GM21360 (cell line): Measurements from ENCODE around the gene NHS.
A peak's percentile ranks its signal among the peaks of the same experiment; 100 is the strongest.
"Not testable (repeated sequence)": the region's sequence is repeated elsewhere in the genome, so short reads cannot be mapped to it uniquely, and the experiment has no call there.

Source experiments
- ATAC-seq: cut with Tn5 transposase; IDR thresholded peaks from one replicate; pipeline ENCODE4 v1.9.1; 2021; ENCODE audit warnings: mild to moderate bottlenecking, moderate library complexity; ENCODE audit not compliant: unreplicated experiment

Gene NHS

DNA sequence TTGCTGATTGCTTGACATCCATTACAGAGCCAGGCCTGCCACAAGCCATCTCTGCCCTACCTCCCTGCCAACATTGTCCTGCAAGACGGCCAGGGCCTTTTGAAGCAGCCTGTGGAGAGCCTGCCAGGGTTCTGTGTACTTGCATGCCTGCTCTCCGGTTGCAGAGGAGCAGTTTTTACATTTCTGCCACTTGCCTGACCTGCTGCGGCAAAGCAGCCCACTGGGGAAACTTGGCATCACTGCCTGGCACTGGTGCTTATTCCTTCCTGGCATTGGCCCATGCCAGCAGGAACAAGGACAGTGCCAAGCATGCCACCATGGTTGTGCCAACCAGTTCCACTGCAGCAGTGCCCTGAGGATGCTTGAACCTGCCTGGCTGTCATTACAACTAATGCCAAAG is 167.1 kb downstream of the NHS start:
- no peak for ATAC-seq

DNA sequence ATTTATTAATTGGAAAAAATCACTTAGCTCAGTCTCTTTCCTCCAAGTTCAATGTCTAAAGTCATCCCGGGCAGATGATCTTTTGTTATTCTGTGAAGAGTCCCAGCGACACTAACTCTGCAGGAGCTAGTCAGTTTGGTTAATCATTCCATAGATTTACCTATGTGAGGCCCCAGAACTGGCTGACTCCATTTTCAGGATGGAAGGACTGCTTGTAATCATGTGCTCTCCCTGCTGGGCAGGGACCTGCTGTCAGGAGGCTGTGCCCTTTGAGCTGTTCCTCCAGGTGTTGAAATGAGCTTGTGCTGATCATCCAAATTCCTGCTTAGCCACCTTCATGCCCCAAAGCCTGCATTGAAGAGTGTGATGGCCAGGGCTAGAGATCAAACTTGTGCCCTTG is 169.8 kb downstream of the NHS start:
- no peak for ATAC-seq

DNA sequence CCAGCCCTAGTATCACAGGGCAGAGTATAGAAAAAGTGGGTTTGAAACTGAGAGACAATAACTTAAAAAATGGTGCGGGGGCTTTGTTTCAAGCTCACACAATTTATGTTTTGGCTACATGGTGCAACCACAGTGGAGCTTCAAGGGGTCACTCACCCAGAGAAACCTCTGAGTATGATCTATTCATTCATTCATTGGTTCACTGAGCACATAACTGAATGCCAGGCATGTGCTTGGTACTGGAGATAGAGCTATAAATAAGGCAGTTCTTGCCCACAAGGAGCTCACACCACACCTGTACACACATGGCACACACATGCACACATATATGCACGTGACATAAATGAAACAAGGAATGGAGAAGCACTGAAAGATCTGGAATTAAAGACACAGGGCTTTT is 171.4 kb downstream of the NHS start:
- no peak for ATAC-seq

DNA sequence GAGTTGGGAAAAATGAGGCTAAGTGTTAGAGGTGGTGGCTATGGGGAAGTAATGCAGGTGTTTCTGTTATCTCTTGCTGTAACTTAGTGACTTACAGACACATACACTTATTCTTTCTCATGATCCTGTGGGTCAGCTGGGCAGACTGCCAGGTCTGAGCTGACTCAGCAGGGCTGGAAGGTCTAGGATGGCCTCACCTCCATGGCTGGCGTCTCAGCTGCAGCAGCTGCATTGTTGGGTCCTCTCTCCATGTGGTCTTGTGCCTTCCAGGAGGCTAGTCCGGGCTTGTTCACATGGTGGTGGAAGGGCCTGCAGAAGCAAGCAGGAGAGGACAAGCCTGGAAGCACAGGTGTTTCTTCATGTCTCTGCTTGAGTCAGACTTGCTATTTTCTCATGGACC is 172.7 kb downstream of the NHS start:
- peak; percentile 66 for ATAC-seq

DNA sequence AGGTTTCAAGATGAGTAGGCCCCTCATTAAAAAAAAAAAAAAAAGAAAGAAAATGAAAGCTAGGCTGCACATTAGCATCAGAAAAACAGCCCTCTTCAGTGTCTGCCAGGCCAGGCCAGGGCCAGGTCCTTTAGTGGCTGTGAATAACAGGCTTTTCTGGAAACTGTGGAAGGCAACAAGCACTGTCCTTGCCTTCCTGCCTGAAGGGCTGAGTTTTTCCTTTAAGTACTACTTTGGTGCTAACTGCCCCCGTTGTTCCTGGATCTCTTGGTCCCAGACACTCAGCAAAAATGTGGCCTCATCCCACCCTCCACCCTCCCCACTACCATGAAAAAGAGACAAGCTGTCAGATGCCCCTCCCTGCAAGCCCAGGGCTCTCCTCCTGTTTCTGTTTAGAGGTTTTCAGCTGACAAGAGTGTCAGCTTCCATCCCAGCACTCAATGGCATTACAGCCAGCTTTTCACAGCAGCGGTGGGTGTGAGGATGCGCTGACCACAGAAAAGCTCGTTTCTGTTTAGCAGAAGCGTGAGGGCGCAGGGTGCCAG is 174.2 kb downstream of the NHS start:
- ATAC-seq: no peak

DNA sequence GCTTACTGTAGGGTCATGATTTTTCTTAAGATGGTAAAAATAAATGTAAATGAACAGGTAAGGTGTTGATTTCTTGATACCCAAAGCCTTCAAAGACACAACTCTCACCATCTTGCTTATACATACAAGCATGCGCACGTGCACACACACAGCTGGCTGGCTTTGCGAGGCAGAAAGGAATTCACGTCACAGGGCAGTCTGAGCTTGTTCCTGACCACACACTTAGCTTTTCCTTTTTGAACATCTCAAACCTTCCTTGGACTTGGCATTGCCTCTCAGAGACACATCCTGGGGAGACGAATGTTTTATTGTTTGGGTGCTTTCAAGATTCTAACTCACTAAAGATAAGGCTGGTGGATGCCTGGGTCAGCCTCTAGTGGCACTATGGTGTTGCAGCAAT is 175.0 kb downstream of the NHS start:
- no peak for ATAC-seq

DNA sequence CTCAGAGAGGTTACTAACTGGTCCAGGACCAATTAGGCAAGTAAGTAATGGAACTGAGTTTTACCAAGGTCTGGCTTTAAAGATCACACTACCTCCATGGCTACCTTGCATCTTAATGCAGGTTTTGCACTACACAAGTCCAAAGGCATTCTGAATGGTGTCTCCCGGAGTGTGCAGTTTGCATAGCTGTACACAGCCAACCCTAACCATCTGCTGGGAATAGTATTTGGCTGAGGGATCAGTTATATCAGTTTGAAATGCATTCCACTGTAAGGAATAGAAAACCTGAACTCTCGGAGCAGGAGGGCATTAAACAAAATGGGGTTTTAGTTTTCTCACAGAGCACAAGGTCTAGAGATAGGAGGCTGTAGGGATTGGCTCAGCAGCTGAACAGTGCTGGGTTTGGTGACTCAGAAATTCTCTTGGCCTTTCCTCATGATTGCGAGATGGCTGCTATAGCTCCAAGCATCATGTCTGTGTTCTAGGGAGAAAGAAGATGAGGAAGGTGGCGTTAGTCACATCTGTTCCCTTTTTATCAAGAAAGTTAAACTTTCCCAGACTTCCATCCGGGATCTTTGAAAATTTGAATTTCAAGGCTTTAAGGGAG is 177.1 kb downstream of the NHS start:
- ATAC-seq: no peak

DNA sequence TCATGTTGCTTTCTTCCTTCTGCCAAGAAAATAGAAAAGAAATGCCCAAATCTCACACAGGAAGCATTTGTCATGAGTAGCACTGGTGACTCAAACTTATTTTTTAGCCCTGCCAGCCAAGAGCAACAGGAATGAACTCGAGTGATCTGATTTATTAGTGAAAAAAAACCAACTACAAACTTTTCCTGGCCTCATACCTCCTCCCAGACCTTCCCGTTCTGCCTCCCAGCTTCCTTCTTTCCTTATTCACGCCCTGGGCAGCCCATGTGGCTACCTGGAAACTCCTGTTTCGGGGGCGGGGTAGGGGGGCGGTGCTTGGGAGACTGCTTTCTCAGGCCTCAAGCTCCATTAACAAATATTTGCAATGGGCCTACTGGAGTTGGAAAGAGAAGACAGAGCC is 178.5 kb downstream of the NHS start:
- no peak for ATAC-seq

DNA sequence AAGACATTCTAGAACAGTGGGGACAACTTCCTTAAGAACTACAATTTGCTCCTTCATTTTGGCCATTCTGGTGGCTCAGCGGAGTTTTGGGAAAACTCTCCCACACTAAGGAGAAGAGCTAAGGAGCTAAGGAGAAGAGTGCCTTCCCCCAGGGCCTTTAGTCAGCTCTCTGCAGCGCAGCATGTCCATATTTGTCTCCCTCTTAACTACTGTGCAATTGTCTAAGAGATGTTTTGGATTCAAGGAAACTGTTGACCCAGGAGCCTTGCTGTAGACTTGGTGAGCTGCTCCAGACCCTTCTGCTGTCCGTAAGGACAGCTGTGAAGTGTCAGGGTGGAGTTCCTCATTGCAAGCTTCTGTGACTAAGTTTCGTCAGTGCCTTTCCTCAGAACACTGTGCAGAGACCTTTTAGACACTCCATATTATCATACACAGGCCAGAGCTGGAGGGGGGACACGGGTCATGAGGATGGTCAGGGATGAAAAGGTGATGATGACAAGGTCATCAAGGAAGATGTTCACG is 179.0 kb downstream of the NHS start:
- no peak for ATAC-seq

DNA sequence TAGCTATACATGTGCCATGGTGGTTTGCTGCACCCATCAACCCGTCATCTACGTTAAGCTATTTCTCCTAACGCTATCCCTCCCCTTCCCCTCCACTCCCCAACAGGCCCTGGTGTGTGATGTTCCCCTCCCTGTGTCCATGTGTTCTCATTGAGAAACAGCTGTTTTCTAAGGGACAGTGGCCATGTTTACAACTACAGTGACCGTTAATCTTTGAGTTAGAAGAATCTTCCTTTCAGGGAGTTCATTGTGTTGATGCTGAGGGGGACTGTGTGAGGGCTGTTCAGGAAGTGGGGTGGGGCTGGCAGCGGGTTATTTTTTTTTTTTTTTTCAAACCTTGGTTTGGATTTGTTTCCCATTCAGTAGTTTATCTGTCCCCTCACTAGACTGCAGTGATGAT is 179.9 kb downstream of the NHS start:
- no peak for ATAC-seq

DNA sequence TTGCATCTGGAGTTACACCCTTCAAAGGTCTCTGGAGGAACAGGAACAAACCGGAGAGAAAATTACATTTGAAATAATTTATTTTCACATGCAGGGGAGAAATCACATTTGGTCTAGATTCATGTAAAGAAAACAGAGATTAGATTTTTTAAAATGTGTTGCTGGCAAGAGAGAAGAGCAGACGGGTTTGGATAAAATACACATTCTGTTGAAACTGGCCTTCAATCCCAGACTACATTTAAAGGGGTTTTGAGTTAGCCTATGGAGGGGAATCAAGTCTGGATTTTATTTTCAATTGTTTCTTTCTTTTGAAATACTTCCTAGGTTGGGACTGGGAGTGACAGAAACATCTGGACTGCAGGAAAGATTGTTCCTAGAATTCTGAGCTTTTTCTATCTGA is 180.8 kb downstream of the NHS start:
- no peak for ATAC-seq

DNA sequence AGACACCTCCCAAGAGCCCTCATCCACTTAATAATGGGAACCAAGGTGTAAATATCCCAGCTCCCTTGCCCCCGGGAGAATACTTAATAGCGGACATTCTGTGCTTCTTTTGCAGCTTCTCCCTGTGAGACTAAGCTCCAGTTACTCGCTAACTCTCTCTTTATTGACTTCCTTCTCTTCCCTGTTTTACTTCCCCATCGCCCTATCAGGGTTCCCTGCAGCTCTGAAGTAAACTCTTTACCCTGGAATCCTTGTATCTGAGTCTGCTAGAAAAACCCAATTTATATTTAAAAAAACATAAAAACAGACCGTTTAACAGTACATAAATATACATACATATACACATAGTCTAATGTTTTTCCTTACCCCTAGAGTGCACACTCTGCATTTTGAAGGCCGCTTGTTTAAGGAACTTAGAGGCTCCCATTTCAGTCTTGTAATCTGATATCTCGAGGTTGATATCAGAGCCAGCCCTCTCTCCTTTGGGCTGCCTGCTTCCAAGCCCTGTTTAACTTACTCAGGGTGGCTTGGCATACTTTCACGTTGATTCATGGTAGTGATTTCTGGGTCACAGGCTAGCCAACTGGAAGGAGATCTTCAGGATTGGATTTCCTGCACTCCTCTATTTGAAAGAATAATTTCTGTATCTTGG is 184.9 kb downstream of the NHS start:
- no peak for ATAC-seq

DNA sequence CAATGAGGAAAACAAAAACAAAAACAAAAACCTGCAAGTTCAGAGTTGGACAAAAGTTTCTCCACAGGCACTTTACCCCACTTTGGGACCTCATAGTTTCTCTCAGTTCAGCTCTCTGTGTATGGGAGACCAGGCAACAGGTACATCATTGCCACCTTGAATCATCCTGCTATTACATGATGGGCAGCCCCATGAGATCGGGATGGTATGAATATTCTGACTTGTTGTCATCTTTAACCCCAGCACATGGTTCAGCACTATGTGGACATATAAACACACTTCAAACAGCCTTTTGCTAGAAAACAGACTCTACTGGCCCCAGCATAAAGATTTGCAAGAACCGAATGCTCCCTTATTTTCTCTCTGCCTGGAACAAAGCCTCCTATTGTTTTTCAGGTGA is 185.4 kb downstream of the NHS start:
- ATAC-seq: no peak

DNA sequence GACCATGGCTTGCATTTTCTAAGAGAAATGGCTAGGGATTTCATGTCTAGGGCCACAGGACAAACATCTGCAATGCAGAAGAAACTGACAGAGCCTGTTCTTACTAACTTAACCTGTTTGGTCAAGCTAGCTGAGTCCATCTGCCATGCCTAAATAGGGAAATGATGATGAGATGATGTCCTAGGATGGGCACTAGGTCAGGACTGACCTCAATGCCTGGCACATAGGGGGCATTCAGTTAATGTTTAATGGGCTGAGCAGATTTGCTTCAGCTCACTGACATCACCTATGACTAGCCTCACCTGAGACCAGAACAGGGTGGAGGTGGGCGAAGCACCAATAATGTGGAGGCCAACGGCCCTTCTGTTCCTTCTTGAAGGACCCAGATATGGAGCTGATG is 188.1 kb downstream of the NHS start:
- ATAC-seq: no peak

DNA sequence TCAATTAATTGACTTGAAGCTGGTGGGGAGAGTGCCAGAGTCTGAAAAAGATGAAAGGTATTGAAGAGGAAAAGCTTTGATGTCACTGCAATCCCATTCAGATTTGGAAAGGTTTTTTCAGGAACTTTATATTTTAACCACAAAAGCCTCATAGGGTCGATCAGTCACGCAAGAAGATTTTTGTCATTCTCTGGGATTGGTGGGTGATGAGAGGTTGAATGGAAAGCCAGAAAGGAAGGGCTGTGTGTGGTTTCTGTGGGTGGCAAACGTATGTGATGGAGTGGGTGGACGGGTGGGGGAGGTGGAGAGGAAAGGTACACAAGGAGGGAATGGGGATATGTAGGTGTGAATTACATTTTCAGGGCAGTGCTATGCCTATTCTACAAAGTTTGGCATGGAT is 188.5 kb downstream of the NHS start:
- ATAC-seq: no peak

DNA sequence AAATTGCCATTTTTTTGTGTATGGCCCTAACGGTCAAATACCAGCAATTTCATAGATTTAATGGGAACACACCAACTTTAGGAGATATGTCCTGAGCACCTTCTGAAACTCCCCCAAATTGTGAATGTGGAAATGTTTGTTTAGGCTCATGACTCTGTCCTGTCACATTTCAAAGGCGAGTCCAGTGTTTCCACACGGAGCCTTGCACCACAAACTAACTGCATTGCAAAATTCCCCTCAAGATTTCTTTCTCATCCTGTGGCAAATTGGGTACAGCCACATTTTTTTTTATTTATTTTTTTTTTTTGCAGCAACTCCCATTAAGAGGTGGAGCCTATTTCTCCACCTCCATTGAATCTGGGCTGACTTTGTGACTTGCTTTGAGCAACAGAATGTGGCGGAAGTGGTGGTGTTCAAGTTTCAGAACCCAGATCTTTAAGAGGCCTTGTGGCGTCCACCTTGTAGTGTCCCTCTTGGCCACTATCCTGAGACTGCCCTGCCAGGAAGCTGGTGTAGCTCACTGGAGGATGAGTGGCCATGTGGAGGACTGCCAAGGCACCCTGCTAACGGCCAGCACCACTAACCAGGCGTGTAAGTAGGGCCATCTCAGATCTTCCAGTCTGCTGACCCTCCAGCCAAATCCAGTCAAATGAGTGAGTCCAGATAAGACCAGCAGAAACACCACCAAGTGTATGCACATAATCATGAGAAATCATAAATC is 189.8 kb downstream of the NHS start:
- no peak for ATAC-seq

DNA sequence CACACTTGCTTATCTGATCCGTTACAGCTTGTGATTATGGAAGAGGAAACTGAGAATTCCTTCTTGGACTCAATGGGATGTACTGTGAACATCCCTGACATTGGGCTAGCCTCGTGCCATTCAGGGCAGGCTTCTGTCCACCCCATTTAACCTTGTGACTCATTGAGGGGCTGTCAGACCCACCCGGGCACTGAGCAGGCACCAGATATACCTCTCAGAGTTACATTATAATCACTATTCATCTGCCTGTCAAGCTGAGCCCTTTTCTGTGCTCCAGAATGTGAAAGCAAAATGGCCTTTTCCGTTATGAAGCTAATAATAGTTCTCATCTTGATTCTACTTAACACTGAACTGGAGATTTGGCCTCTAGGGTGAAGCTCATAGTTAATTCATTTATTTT is 191.7 kb downstream of the NHS start:
- no peak for ATAC-seq

DNA sequence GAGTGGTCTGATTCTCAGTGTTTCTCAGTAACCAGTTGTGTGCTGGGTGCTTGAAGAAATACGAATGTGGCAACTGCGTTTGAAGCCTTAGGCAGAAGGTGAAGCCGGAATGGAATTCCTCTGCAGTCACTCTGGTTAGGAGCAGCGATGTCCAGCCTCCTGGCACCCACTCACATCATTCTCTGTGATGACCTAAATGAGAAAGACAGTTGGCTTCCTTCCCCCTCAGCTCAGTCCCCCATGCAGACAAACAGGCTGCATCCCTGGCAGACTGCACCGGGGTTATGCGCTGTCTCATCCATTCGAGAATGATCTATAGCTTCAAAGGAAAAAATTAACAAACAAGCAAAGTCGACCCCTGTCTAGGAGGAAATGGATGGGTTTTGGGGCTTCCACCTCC is 192.2 kb downstream of the NHS start:
- ATAC-seq: no peak

DNA sequence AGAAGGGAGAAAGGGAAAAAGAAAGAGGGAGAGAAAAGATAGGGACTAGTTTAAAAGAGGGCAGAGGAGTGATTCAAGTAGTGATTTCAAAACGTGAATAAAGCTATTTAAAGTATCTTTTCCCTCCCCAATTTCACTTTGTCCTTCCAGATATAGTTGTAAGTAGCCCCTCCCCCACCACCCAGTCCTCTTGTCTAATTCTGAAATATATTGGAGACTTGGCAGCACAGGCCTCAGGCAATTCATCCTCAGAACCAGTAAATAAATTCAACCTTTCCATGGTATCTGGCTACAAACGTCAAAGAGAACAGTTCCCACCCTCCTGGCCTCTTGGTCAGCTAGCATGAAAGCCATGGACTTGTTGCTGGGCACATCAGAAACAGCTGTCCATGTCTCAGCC is 192.8 kb downstream of the NHS start:
- no peak for ATAC-seq

DNA sequence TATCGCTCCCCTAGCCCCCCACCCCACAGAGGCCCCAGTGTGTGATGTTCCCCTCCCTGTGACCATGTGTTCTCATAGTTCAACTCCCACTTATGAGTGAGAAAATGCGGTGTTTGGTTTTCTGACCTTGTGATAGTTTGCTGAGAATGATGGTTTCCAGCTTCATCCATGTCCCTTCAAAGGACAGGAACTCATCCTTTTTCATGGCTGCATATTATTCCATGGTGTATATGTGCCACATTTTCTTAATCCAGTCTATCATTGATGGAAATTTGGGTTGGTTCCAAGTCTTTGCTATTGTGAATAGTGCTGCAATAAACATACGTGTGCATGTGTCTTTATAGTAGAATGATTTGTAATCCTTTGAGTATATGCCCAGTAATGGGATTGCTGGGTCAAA is 193.8 kb downstream of the NHS start:
- ATAC-seq: not testable (repeated sequence)

DNA sequence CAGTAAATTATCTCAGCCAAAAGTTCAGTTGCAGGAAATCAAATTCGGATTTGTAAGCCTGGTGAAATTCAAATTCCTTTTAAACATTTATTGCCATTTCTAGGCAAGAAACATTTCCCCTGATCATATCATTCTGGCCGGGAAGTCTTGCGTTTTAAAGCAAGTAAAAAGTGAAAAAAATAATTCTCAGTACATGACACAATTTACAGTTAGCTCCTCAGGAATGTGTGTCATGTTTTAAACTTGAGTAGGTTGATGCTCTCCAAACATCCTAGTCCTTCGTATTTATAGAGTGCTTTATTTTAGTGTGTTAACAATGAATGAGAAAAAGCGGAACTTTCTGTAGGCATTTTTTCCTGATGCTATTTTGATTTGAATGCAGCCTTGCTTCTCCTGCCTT is 204.0 kb downstream of the NHS start:
- ATAC-seq: no peak

DNA sequence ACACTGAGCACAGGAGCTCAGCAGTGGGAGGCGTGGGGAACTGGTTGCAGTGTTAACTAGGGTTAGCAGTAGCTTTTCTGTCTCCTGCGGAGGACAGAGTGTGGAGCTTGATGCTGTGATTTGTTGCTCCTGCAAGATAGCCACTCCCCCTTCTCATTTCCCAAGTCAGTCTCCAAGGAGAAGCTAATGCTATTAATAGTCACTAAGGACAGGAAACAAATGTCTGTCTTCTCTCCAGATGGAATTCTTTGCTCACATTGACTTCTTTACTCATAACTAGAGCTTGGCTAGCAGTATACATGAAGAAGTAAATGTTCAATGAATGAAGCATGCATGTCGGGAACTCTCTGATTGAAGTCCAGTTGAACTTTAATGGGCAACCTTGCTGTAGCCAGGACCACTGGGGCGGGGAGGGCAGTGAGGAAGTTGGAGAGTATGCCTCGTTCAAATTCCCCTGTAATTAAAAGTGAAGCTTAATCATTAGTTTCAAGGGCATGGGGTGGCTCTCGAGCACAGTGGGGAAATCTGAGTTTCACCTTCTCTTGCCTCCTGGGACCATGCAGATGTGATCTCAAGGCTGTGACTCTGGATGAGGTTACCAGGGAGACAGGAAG is 205.6 kb downstream of the NHS start:
- ATAC-seq: no peak
